ENCODE results near the gene MED13L. TPM values are rescaled to one million over a fixed set of nuclear protein-coding genes. Genes with fewer than 3 reads are reported as not detected.
"Not testable (repeated sequence)": the region's sequence is repeated elsewhere in the genome, so short reads cannot be mapped to it uniquely, and the experiment has no call there.

The MED13L gene
- total RNA-seq, 1 donor from 2014 or later, result 193 TPM

GRCh38 chr12:116261525-116262100 is 15.9 kb downstream of the MED13L start:
- intact Hi-C loops (cut with DNase I), result no loop called here
- ATAC-seq (no peak), DNase-seq (ENCODE audit: low spot score) (no peak)

- DNase-seq (ENCODE audit: low spot score), result no peak
- intact Hi-C loops (cut with DNase I), result no loop called here
- ATAC-seq, result no peak
Measured at GRCh38 chr12:116259800-116260577, 17.5 kb downstream of the MED13L start.

GRCh38 chr12:116257826-116258225 is 19.7 kb downstream of the MED13L start:
- DNase-seq (ENCODE audit: low spot score) (no peak), ATAC-seq (no peak)
- intact Hi-C loops (cut with DNase I), result no loop called here

- ATAC-seq, result peak; percentile 60
- no peak for DNase-seq (ENCODE audit: low spot score)
- intact Hi-C loops (cut with DNase I), result no loop called here
Measured at GRCh38 chr12:116257215-116257614, 20.3 kb downstream of the MED13L start.

GRCh38 chr12:116249938-116250337 is 27.6 kb downstream of the MED13L start:
- intact Hi-C loops (cut with DNase I), result no loop called here
- ATAC-seq, result no peak
- no peak for DNase-seq (ENCODE audit: low spot score)

GRCh38 chr12:116248930-116249329 is 28.6 kb downstream of the MED13L start:
- intact Hi-C loops (cut with DNase I), result no loop called here
- no peak for DNase-seq (ENCODE audit: low spot score)
- no peak for ATAC-seq

- no peak for DNase-seq (ENCODE audit: low spot score)
- intact Hi-C loops (cut with DNase I), result no loop called here
- no peak for ATAC-seq
Measured at GRCh38 chr12:116248433-116248832, 29.1 kb downstream of the MED13L start.

GRCh38 chr12:116247377-116247776 is 30.1 kb downstream of the MED13L start:
- ATAC-seq, result no peak

GRCh38 chr12:116246490-116247179 is 30.9 kb downstream of the MED13L start:
- intact Hi-C loops (cut with DNase I), result no loop called here
- no peak for ATAC-seq
- DNase-seq (ENCODE audit: low spot score), result no peak

More at GRCh38 chr12:116247377-116247776, 30.1 kb downstream of the MED13L start:
- intact Hi-C loops (cut with DNase I), result no loop called here
- no peak for DNase-seq (ENCODE audit: low spot score)

- DNase-seq (ENCODE audit: low spot score) (no peak), ATAC-seq (no peak)
- intact Hi-C loops (cut with DNase I), result no loop called here
Measured at GRCh38 chr12:116245189-116245588, 32.3 kb downstream of the MED13L start.

GRCh38 chr12:116244474-116245090 is 32.9 kb downstream of the MED13L start:
- intact Hi-C loops (cut with DNase I), result no loop called here
- ATAC-seq, result no peak

GRCh38 chr12:116244001-116244400 is 33.5 kb downstream of the MED13L start:
- ATAC-seq (no peak), DNase-seq (ENCODE audit: low spot score) (no peak)
- intact Hi-C loops (cut with DNase I), result no loop called here

More at GRCh38 chr12:116244474-116245090, 32.9 kb downstream of the MED13L start:
- DNase-seq (ENCODE audit: low spot score), result no peak

GRCh38 chr12:116242740-116243139 is 34.8 kb downstream of the MED13L start:
- DNase-seq (ENCODE audit: low spot score), result no peak
- ATAC-seq, result no peak
- intact Hi-C loops (cut with DNase I), result no loop called here

- DNase-seq (ENCODE audit: low spot score) (no peak), ATAC-seq (no peak)
- intact Hi-C loops (cut with DNase I), result no loop called here
Measured at GRCh38 chr12:116241157-116241759, 36.2 kb downstream of the MED13L start.

- intact Hi-C loops (cut with DNase I); DNase-seq (ENCODE audit: low spot score); ATAC-seq: not testable (repeated sequence)
Measured at GRCh38 chr12:116238570-116239119, 38.8 kb downstream of the MED13L start.

GRCh38 chr12:116238149-116238548 is 39.3 kb downstream of the MED13L start:
- ATAC-seq (no peak), DNase-seq (ENCODE audit: low spot score) (no peak)
- intact Hi-C loops (cut with DNase I), result no loop called here

- ATAC-seq, result peak; percentile 83
- intact Hi-C loops (cut with DNase I), result no loop called here
- DNase-seq (ENCODE audit: low spot score), result no peak
Measured at GRCh38 chr12:116236976-116237375, 40.5 kb downstream of the MED13L start.

GRCh38 chr12:116236148-116236731 is 41.3 kb downstream of the MED13L start:
- intact Hi-C loops (cut with DNase I), result no loop called here
- ATAC-seq (peak; percentile 83), DNase-seq (ENCODE audit: low spot score) (no peak)

GRCh38 chr12:116234148-116234547 is 43.3 kb downstream of the MED13L start:
- intact Hi-C loops (cut with DNase I); DNase-seq (ENCODE audit: low spot score); ATAC-seq: not testable (repeated sequence)

Data from sciatic nerve (tissue), 2 donors.